Prostate gland (tissue), 2 donors: ENCODE results near the gene DMD.

ENCODE experiments used
- CTCF ChIP-seq, 4 experiments: fragments of 200-600 bp in 2 of 4; fragments of 450-650 bp in 2 of 4; sonication (generic) in 2 of 4; IDR thresholded peaks; 1 replicate in 3 of 4; 2 replicates in 1 of 4; pipeline ENCODE4 v1.5.1; 2016 to 2019; ENCODE audit warnings: antibody characterized with exemption in 4 of 4, mild to moderate bottlenecking in 2 of 4, moderate library complexity in 2 of 4
- POLR2A ChIP-seq: fragments of 450-650 bp; IDR thresholded peaks from one replicate; pipeline ENCODE4 v1.6.1; 2016; ENCODE audit warnings: antibody characterized with exemption, mild to moderate bottlenecking
- POLR2AphosphoS5 ChIP-seq: sonication (generic); formaldehyde crosslinking; IDR thresholded peaks from one replicate; pipeline ENCODE4 v1.6.1; 2017; ENCODE audit warnings: antibody characterized with exemption

GRCh38 chrX:31540313-31540712 is 1671.0 kb downstream of the DMD start:
- TF ChIP-seq POLR2A (no peak), CTCF (IDR thresholded peaks at IDR 0.05) (no peak), POLR2AphosphoS5 (no peak)
